PC-3 (cell line): ENCODE results near the gene TBC1D2B. TPM values are rescaled to one million over a fixed set of nuclear protein-coding genes. Genes with fewer than 3 reads are reported as not detected.
"Not testable (repeated sequence)": the region's sequence is repeated elsewhere in the genome, so short reads cannot be mapped to it uniquely, and the experiment has no call there.

Source experiments
- ATAC-seq: fragments of 200-7000 bp; cut with Tn5 transposase; 2 replicates; pipeline ENCODE4 v1.9.1; 2020; ENCODE audit warnings: mild to moderate bottlenecking, moderate library complexity
- BruUV-seq: library from RNA; stranded (reverse); fragments of 400-500 nt; replicated peaks from 2 replicates; lab custom pipeline; 2021; lab: Mats Ljungman, UMichigan
- CTCF ChIA-PET: fragments of 300-600 bp; sonication (Branson Sonifier 250); formaldehyde crosslinking; loops from one replicate; lab custom pipeline; 2022; ENCODE audit warnings: antibody characterized with exemption; lab: Charles Lee
- POLR2A ChIA-PET: fragments of 300-600 bp; sonication (Branson Sonifier 250); formaldehyde crosslinking; loops from one replicate; lab custom pipeline; 2022; ENCODE audit warnings: antibody characterized with exemption; ENCODE audit not compliant: unreplicated experiment; lab: Charles Lee
- DNase-seq: peaks from one replicate; pipeline ENCODE4 v3.0.0-alpha.2; 2015
- H2AFZ ChIP-seq: fragments of 300-600 bp; sonication (generic); 2 replicates; pipeline ENCODE4 v1.6.0; 2016; ENCODE audit warnings: antibody characterized with exemption, low read length
- H3F3A ChIP-seq: fragments of 300-600 bp; sonication (generic); one replicate; pipeline ENCODE4 v1.6.0; 2017; ENCODE audit warnings: antibody characterized with exemption, low read length, control low read depth, mild to moderate bottlenecking; ENCODE audit not compliant: unreplicated experiment
- H3K27ac ChIP-seq: fragments of 300-600 bp; sonication (generic); 2 replicates; pipeline ENCODE4 v1.5.1; 2016; ENCODE audit warnings: mild to moderate bottlenecking, low read length
- H3K27me3 ChIP-seq: fragments of 300-600 bp; sonication (generic); 2 replicates; pipeline ENCODE4 v1.6.1; 2016; ENCODE audit warnings: low read length, mixed read lengths
- H3K36me3 ChIP-seq: fragments of 300-600 bp; sonication (generic); 2 replicates; pipeline ENCODE4 v1.6.1; 2016; ENCODE audit warnings: low read depth, mixed run types, low read length, mixed read lengths
- H3K4me1 ChIP-seq: fragments of 300-600 bp; sonication (generic); 2 replicates; pipeline ENCODE4 v1.5.1; 2016; ENCODE audit warnings: low read length; ENCODE audit not compliant: insufficient read depth
- H3K4me2 ChIP-seq: fragments of 300-600 bp; sonication (generic); 2 replicates; pipeline ENCODE4 v1.6.0; 2016; ENCODE audit warnings: low read length
- H3K4me3 ChIP-seq: fragments of 300-600 bp; sonication (generic); 2 replicates; pipeline ENCODE4 v1.5.1; 2016; ENCODE audit warnings: mild to moderate bottlenecking, low read length, mixed read lengths
- H3K79me2 ChIP-seq: fragments of 300-600 bp; sonication (generic); 2 replicates; pipeline ENCODE4 v1.6.1; 2017; ENCODE audit warnings: low read length, mixed read lengths
- H3K9ac ChIP-seq: fragments of 300-600 bp; sonication (generic); 2 replicates; pipeline ENCODE4 v1.6.0; 2016; ENCODE audit warnings: mild to moderate bottlenecking, low read length
- H3K9me2 ChIP-seq: fragments of 300-600 bp; sonication (generic); replicated peaks from 2 replicates; pipeline ENCODE4 v1.6.1; 2016; ENCODE audit warnings: mixed run types, low read length, mixed read lengths
- H3K9me3 ChIP-seq: fragments of 300-600 bp; sonication (generic); 2 replicates; pipeline ENCODE4 v1.6.1; 2016; ENCODE audit warnings: low read length, mixed read lengths
- H4K20me1 ChIP-seq: fragments of 300-600 bp; sonication (generic); 2 replicates; pipeline ENCODE4 v1.6.1; 2016; ENCODE audit warnings: low read length, mixed read lengths
- EZH2 ChIP-seq: fragments of 300-600 bp; sonication (generic); IDR thresholded peaks from one replicate; pipeline ENCODE4 v1.6.1; 2017; ENCODE audit warnings: antibody characterized with exemption, mild to moderate bottlenecking, low read length; ENCODE audit not compliant: unreplicated experiment
- EZH2phosphoT487 ChIP-seq: fragments of 300-600 bp; sonication (generic); IDR thresholded peaks from 2 replicates; pipeline ENCODE4 v1.6.1; 2018; ENCODE audit warnings: mild to moderate bottlenecking, antibody characterized with exemption, low read length, borderline replicate concordance
- intact Hi-C: fragments of 100-400 bp; cut with micrococcal nuclease; formaldehyde crosslinking; loops from 2 replicates; pipeline ENCODE4 v1.9.0; 2023
- total RNA-seq: library from RNA; depleted of rRNA; stranded (reverse); fragments of >200 nt; gene quantifications from 2 replicates; pipeline ENCODE4 v1.2.3, GENCODE V29; 2014
- TF ChIP-seq, protein P1 (sequence below): fragments of 300-600 bp; sonication (generic); conservative IDR thresholded peaks from 2 replicates; pipeline ENCODE4 v1.5.1; 2017; ENCODE audit warnings: antibody characterized with exemption, low read depth, mild to moderate bottlenecking, low read length

The TBC1D2B gene
- total RNA-seq, 1 experiment from 2014 or later, result 19.0 TPM

DNA sequence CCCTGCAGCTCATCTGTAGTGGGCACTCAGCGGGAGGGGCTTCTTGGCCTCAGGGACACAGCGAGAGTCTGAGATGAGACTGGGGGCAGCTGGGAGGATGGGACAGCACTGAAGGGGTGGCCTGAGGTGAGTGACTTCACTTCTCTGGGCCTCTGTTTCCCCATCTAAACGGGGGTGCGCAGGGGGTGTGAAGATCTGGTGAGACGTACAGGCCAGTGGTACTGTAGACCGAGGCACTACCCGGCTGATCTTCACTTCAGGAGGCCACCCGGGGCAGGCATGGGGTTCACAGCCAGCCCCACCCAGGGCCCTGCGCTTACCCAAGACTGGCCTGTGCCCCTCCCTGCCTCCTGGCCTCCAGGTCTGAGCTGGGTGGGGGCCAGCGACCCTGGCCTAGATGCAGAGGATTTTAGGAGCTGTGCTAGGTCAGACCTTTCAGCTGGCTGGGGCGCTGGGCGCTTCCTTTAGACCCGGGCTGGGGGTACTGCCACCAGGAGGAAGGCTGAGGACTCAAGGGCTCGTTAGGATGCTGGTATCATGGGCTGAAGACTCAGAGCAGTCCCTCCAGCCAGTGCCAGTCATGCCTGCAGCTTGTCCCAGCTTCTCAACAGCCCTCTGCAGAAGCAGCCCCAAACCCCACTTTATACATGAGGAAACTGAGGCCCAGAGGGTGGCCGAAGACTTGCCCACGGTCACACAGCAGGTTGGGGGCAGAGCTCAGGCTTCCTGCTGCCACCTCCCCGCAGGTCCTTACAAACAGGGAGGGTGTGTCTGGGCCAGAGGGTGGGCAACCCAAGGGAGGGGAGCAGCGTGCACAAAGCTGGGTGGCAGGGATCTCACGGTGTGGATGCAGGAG, 99.4 kb downstream of the TBC1D2B start:
- H3F3A ChIP-seq, H3K4me3 ChIP-seq, DNase-seq, ATAC-seq, H3K9me2 ChIP-seq, H3K36me3 ChIP-seq, H3K9me3 ChIP-seq, H3K27me3 ChIP-seq, POLR2A ChIA-PET, H3K79me2 ChIP-seq, H2AFZ ChIP-seq, H3K9ac ChIP-seq, CTCF ChIA-PET, H3K4me2 ChIP-seq, BruUV-seq, H4K20me1 ChIP-seq, H3K27ac ChIP-seq, H3K4me1 ChIP-seq, intact Hi-C loops: not testable (repeated sequence)

DNA sequence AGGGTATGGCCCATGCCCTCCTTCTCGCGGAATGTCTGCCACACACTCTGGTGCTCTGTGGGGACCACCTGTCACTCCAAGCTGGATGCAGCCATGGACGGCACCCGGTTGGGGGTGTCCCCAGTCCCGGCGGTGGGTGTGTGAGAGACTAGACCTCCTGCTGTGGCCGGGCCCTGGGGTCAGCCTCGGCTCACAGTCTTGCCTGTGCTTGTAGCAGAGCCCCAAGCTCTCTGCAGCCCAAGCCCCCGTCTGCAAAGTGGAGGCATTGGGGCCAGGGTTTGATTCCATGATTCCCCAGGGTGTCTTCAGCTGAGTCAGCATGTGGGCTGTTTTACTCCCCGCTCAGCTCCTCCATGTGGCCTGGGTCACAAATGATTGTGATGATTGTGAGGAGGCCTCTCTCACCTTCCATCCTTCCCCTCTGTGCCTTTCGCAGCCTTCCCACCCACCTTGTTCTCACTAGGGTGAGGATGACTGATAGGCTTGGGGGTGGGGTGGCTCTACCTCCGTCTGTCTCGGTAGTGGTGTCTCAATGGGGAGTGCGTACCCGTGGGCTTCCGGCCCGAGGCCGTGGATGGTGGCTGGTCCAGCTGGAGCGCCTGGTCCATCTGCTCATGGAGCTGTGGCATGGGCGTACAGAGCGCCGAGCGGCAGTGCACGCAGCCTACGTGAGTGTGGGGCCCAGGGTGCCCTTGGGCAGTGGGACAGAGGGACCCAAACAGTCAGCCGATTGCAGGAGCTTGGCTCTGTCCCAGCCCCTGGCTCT, 100.6 kb downstream of the TBC1D2B start:
- H3K9me3 ChIP-seq, H4K20me1 ChIP-seq, intact Hi-C loops, ATAC-seq, H3K9ac ChIP-seq, H3K27ac ChIP-seq, H3K4me3 ChIP-seq, DNase-seq, CTCF ChIA-PET, H3F3A ChIP-seq, H2AFZ ChIP-seq, BruUV-seq, H3K9me2 ChIP-seq, POLR2A ChIA-PET, H3K27me3 ChIP-seq, H3K4me2 ChIP-seq, H3K36me3 ChIP-seq, H3K79me2 ChIP-seq, H3K4me1 ChIP-seq: not testable (repeated sequence)

DNA sequence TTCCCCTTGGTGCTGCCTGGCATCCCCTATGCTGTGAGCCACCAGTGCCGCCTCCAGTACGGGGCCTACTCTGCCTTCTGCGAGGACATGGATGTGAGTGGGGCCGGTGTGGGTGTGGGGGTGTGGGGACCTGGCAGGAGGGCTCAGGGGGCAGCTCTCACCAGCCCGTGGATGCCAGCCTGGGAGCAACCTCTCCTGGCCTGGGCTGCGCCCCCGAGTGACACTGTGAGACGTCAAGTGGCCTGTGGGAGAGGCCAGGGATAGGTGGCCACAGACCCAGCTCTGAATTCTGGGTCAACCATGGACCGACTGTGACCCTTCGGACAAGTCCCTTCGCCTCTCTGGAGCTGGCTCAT, 101.4 kb downstream of the TBC1D2B start:
- H3K9ac ChIP-seq, H3K79me2 ChIP-seq, BruUV-seq, H3K27ac ChIP-seq, DNase-seq, H3K9me3 ChIP-seq, intact Hi-C loops, H3K27me3 ChIP-seq, H3F3A ChIP-seq, H2AFZ ChIP-seq, H3K36me3 ChIP-seq, POLR2A ChIA-PET, H3K4me3 ChIP-seq, H3K4me1 ChIP-seq, CTCF ChIA-PET, H3K9me2 ChIP-seq, H3K4me2 ChIP-seq, ATAC-seq, H4K20me1 ChIP-seq: not testable (repeated sequence)

DNA sequence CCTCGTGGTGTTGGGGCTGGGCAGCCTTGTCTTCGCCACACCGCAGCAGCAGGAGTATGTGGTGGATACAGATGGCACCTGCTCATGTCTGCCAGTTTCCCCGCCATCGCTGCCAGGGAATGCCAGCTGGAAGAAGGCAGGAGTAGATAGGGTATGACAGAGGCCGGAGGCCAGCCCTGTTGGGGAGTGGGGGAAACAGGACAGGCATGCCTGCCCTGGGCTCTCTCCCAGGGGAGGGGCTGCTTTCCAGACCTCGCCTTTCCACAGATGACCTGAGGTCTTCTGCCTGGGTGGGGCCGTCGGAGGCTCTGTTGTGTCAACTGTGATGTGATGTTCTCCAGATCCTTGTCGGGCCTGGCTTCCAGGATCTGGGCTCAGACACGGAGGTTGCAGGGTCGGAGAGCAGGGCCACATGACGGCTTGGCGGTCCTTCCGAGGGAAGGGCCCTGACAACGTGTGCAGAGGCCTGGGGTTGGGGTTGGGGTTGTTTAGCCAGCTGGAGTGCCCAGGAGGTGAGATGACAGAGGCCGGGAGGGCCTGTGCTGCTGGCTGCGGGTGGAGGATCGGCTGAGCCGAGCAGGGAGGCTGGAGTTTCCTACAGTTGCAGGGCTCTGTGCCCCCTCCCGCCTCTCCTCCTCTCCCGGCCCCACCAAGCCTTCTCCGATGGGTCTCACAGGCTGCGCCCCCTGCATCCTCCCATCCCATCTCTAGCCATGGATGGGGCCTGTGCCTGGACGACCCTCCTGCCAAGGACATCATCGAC, 102.0 kb downstream of the TBC1D2B start:
- no TSS peak for BruUV-seq
- DNase-seq, result no peak
- Histone ChIP-seq H3K4me1 (no peaks in the 10 kb centered on the region), H2AFZ (no peak overlapping the region), H4K20me1 (no peaks in the 10 kb centered on the region), H3K9me3 (no peaks in the 10 kb centered on the region), H3K9me2 (no peaks in the 10 kb centered on the region), H3K79me2 (no peaks in the 10 kb centered on the region), H3K4me2 (no peak overlapping the region), H3K27me3 (no peaks in the 10 kb centered on the region), H3K27ac (no peak overlapping the region), H3K4me3 (no peak overlapping the region), H3K9ac (no peak overlapping the region), H3K36me3 (no peaks in the 10 kb centered on the region), H3F3A (no peaks in the 10 kb centered on the region)
- TF ChIP-seq EZH2, result no peak
- TF ChIP-seq EZH2phosphoT487, result no peak
- TF ChIP-seq, protein P1, sequence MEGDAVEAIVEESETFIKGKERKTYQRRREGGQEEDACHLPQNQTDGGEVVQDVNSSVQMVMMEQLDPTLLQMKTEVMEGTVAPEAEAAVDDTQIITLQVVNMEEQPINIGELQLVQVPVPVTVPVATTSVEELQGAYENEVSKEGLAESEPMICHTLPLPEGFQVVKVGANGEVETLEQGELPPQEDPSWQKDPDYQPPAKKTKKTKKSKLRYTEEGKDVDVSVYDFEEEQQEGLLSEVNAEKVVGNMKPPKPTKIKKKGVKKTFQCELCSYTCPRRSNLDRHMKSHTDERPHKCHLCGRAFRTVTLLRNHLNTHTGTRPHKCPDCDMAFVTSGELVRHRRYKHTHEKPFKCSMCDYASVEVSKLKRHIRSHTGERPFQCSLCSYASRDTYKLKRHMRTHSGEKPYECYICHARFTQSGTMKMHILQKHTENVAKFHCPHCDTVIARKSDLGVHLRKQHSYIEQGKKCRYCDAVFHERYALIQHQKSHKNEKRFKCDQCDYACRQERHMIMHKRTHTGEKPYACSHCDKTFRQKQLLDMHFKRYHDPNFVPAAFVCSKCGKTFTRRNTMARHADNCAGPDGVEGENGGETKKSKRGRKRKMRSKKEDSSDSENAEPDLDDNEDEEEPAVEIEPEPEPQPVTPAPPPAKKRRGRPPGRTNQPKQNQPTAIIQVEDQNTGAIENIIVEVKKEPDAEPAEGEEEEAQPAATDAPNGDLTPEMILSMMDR, result no peak
- intact Hi-C loops, result no loop called here
- no peak for ATAC-seq
- CTCF ChIA-PET, result no interaction called here
- POLR2A ChIA-PET, result no interaction called here
